HG03039 (cell line): Measurements from ENCODE around the gene PXK.
"Not testable (repeated sequence)": the region's sequence is repeated elsewhere in the genome, so short reads cannot be mapped to it uniquely, and the experiment has no call there.

Source experiments
- ATAC-seq: cut with Tn5 transposase; IDR thresholded peaks from one replicate; pipeline ENCODE4 v1.9.1; 2021; ENCODE audit warnings: mild to moderate bottlenecking, moderate library complexity; ENCODE audit not compliant: unreplicated experiment

The PXK gene

GRCh38 chr3:58414538-58415197, 82.0 kb downstream of the PXK start:
- ATAC-seq = no peak

DNA sequence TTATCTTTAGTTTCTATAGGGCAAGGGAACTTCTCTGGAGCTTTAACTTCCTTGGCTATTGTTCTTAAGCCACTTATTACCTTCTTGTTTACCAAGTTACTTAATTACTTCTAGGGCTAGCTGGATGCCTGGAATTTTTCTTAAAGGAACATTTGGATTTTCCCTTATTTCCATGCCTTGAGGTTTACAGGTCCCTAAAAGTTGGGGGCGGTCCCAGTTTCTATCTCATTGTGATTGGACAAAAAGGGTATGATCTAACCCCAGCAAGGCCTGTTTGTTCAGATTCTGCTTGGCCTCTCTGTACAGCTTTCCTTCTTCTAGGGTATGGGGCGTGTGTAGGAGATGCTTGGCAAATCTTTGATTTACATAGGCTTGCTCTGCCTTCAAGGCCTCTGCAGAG, 83.5 kb downstream of the PXK start:
- no peak for ATAC-seq

DNA sequence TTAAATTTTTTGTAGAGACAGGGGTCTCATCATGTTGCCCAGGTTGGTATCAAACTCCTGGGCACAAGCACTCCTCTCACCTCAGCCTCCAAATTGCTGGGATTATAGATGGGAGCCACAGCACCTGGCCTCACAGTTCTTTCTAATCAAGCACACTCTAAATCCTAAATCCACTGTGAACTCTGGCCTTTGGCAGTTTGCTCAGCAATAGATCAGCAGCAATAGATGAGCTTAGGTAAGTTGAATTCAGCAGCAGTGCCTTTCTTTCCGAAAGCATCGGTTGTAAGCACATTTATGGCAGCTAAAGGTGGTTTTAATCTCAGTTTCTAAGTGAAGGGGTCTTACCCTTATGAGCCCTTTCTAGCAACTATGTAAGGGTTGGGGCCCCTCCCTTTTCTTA, 84.4 kb downstream of the PXK start:
- ATAC-seq = no peak

- no peak for ATAC-seq
Measured at GRCh38 chr3:58418227-58418626, 85.5 kb downstream of the PXK start.

GRCh38 chr3:58419780-58420507, 87.3 kb downstream of the PXK start:
- peak; percentile 63 for ATAC-seq

DNA sequence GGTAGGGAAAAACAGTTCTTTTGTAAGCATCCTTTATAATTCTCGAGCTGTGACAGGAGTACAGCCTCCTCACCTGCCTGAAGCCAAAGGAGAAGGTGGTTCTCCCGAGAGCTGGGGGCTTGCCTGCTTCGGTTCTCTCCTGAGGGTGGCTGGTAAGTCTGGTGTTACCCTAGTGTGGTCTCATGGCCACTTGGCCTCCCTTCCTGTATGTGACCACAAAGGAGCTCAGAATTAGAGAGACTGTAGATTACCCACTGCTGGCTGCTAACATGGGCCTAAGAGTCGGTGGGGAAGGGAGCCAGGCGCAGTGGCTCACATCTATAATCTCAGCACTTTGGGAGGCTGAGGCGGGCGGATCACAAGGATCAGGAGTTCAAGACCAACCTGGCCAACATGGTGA, 88.3 kb downstream of the PXK start:
- no peak for ATAC-seq

DNA sequence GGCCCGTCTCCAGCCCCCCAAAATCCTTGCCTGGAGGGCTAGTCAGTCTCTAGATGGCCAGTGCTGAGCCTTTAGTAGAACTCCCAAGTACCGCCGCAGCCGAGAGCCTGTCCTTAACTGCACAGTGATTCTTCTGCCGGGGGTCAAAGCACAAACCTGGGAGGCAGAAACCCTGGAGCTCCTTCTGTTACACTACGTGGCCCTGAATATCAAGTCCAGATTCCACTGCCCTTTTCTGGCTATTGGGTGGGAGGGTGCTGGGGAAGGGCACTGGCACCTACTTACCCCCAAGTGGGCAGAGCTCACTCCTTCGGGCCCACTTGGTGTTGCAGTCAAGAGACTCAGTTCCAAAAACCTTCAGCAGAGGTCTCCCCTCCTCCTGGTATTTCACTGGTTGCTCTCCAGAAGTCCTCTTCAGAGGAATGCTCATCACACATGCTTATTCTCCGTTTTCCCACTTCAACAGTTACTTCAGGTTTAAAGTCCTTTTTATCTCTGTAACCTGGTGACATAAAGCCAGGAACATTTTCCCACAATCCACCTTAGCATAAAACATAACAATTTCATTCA, 90.1 kb downstream of the PXK start:
- ATAC-seq = no peak

GRCh38 chr3:58424613-58425012, 91.9 kb downstream of the PXK start:
- no peak for ATAC-seq

GRCh38 chr3:58425782-58426181, 93.1 kb downstream of the PXK start:
- ATAC-seq = no peak

- no peak for ATAC-seq
Measured at GRCh38 chr3:58427661-58428361, 95.1 kb downstream of the PXK start.

GRCh38 chr3:58429657-58430056, 97.0 kb downstream of the PXK start:
- peak; percentile 39 for ATAC-seq

- ATAC-seq = no peak
Measured at GRCh38 chr3:58432905-58433304, 100.2 kb downstream of the PXK start.

- ATAC-seq = peak; percentile 94
Measured at GRCh38 chr3:58433400-58434167, 100.9 kb downstream of the PXK start, which contains the start of gene PDHB. PDHB (minus strand) TSS chr3:58433832; CDS start chr3:58433809, 23 bp downstream.

GRCh38 chr3:58434168-58434504, 101.4 kb downstream of the PXK start:
- no peak for ATAC-seq

- ATAC-seq = no peak
Measured at GRCh38 chr3:58434511-58434910, 101.8 kb downstream of the PXK start.

- ATAC-seq = no peak
Measured at GRCh38 chr3:58434990-58435389, 102.3 kb downstream of the PXK start.

DNA sequence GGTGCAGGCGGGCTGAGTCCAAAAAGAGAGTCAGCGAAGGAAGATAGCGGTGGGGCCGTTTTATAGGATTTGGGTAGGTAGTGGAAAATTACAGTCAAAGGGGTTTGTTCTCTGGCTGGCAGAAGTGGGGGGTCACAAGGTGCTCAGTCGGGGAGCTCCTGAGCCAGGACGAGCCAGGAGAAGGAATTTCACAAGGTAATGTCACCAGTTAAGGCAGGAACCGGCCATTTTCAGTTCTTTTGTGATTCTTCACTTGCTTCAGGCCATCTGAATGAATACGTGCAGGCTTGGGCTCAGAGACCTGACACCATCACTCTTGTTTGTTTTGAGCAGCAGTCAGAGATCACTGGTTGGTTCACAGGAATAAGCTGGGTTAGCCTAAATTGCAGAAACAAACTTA, 104.6 kb downstream of the PXK start:
- not testable (repeated sequence) for ATAC-seq

DNA sequence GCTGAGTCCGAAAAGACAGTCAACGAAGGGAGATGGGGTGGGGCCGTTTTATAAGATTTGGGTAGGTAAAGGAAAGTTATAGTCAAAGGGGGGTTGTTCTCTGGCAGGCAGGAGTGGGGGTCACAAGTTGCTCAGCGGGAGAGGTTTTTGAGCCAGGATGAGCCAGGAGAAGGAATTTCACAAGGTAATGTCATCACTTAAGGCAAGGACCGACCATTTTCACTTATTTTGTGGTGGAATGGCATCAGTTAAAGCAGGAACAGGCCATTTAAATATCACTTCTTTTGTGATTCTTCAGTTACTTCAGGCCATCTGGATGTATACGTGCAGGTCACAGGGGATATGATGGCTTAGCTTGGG, 108.3 kb downstream of the PXK start:
- not testable (repeated sequence) for ATAC-seq

DNA sequence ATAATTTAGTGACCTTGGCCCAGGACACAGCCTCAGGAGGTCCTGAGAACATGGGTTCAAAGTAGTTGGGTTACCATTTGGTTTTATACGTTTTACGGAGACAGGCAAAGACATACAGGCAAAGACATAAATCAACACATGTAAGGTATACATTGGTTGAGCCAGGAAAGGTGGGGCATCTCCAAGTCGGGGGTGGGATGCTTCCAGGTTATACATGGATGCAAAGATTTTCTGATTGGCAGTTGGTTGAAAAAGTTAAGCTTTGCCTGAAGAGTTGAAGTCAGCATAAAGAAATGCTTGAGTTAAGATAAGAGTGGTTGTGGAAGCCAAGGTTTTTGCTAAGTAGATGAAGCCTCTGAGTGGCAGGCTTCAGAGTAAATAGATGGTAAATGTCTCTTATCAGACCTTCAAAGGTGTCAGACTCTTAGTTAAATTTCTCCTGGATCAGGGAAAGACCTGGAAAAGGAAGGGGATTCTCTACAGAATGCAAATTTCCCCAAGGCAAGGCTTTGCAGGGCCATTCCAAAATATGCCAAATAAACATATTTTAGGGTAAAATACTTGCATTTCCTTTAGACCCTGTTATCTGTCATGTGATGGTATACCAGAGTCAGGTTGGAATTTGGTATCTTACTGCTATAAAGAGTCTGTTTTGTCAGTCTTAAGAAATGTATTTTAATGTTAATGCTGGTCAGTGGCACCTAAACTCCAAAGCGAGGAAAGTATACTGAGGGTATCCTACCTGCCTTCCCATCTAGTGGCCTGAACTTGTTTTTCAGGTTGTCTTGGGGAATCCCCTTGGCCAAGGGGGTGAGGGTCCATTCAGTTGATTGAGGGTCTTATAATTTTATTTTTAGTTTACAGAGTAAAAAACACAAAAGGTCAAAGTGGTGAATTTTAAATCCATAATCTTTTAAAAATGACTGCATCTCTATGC, 109.1 kb downstream of the PXK start:
- no peak for ATAC-seq

DNA sequence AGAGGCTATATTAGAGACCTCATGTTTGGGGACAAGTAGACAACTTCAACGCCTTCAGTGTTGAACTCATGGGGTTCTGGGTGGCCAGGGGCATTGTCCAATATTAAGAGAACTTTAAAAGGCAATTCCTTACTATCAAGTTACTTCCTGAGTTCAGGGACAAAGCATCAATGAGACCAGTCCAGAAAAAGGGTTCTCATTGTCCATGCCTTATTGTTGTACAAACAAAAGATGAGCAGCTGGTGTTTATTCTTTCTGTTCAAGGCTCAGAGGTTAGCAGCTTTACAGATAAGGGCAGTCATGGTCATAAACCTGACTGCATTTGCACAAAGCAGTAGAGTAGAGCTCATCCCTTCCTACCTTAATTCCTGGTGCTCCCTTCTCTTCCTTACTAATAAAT, 119.5 kb downstream of the PXK start:
- no peak for ATAC-seq
